Left lung (tissue), 10 donors: ENCODE measurements around the gene AGAP6. TPM values are rescaled to one million over a fixed set of nuclear protein-coding genes. Genes with fewer than 3 reads are reported as not detected.
"Not testable (repeated sequence)": the region's sequence is repeated elsewhere in the genome, so short reads cannot be mapped to it uniquely, and the experiment has no call there.

Experiments
- ATAC-seq: fragments of 200-7000 bp; cut with Tn5 transposase; one replicate; pipeline ENCODE4 v1.9.1; 2020; ENCODE audit warnings: moderate library complexity
- DNase-seq, 4 donors: peaks; one replicate each; pipeline ENCODE4 v3.0.0-alpha.2; 2013 to 2020
- H3K27ac ChIP-seq, 2 donors: fragments of 200-600 bp; sonication (generic) in 1 of 2; one replicate each; pipeline versions ENCODE4 v1.5.0 to v1.8.0; 2020 to 2021
- H3K27me3 ChIP-seq, 2 donors: fragments of 200-600 bp; sonication (generic) in 1 of 2; one replicate each; pipeline versions ENCODE4 v1.5.0 to v1.8.0; 2020 to 2021
- H3K36me3 ChIP-seq, 2 donors: fragments of 200-600 bp; sonication (generic) in 1 of 2; one replicate each; pipeline versions ENCODE4 v1.5.0 to v1.8.0; 2020 to 2021
- H3K4me1 ChIP-seq, 2 donors: fragments of 200-600 bp; one replicate each; pipeline ENCODE4 v1.8.0; 2021
- H3K4me3 ChIP-seq, 2 donors: fragments of 200-600 bp; sonication (generic) in 1 of 2; one replicate each; pipeline versions ENCODE4 v1.5.0 to v1.8.0; 2020 to 2021; ENCODE audit warnings: mild to moderate bottlenecking in 1 of 2
- H3K9me3 ChIP-seq, 2 donors: fragments of 200-600 bp; sonication (generic) in 1 of 2; one replicate each; pipeline versions ENCODE4 v1.5.0 to v1.8.0; 2020 to 2021
- CTCF ChIP-seq, 2 donors: fragments of 200-600 bp; sonication (generic) in 1 of 2; IDR thresholded peaks; one replicate each; pipeline versions ENCODE4 v1.5.0 to v1.8.0; 2021; ENCODE audit warnings: antibody characterized with exemption in 2 of 2
- intact Hi-C, 2 donors: fragments of 100-400 bp; cut with DNase I; formaldehyde crosslinking; loops; one replicate each; pipeline versions ENCODE4 v1.11.2 to v1.14.2; 2022
- polyA plus RNA-seq, 6 donors: library from polyadenylated mRNA; unstranded; fragments of 120-200 nt; gene quantifications; one replicate each; pipeline ENCODE4 v1.2.1, GENCODE V29; 2013; ENCODE audit not compliant: insufficient read length in 6 of 6
- total RNA-seq, 2 donors: library from RNA; stranded (reverse); fragmentation: NEBNext Ultra II Directional; extraction: Animal tissue kit (Norgen Biotek cat#: 25700); gene quantifications; one replicate each; pipeline ENCODE4 v1.2.1, GENCODE V29; 2021
- donor health status: DM: no; HTN: yes; CAD: no.
- donor health status: DM: no; HTN: no; CAD: no.

AGAP6 gene
- total and polyA plus RNA-seq, 8 donors: 6.0 to 38.6 (median 27.6) TPM

DNA sequence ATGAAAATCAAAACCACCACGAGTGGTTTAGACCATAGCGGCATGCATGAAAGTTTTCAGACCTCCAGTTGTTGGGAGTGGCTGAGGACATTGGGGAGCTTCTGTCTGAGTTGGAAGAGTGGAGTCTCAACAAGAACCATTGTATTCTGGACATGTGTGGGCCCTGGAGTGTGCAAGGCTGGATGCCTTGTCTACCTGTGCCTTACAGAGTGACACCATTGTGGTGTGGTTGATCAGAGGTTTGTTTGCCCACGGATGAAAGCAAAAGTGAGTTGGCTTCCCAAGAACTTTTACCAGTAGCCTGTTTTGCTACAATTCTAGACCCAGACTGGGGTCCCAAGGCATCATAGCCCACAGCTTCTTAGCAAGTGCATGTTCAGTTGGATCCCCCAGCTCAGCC, 10.4 kb upstream of the AGAP6 start:
- DNase-seq, H3K36me3 ChIP-seq, H3K9me3 ChIP-seq, H3K4me1 ChIP-seq, H3K4me3 ChIP-seq, H3K27me3 ChIP-seq, H3K27ac ChIP-seq, intact Hi-C loops, ATAC-seq: not testable (repeated sequence)

DNA sequence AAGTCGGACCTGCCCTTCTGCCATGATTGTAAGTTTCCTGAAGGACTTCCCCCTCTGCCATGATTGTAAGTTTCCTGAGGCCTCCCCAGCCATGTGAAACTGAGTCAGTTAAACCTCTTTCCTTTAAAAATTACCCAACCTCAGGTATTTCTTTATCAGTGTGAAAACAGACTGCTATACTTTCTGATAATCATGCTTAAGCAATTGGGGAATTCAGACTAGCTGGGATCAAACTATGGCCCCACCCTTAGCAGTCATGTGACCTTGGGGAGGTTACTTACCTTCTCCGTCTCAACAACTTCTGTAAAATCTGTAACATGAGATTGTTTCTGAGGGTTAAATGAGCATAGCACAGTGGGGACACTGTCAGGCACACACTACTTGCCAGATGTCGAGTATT, 999 bp upstream of the AGAP6 start:
- ATAC-seq, H3K36me3 ChIP-seq, H3K4me3 ChIP-seq, H3K9me3 ChIP-seq, DNase-seq, H3K27ac ChIP-seq, intact Hi-C loops, H3K4me1 ChIP-seq, H3K27me3 ChIP-seq: not testable (repeated sequence)

- DNase-seq, H3K27me3 ChIP-seq, intact Hi-C loops, H3K4me1 ChIP-seq, H3K4me3 ChIP-seq, H3K9me3 ChIP-seq, ATAC-seq, H3K27ac ChIP-seq: not testable (repeated sequence)
- H3K36me3 ChIP-seq: peaks cover 0 to 11% of the 10 kb centered on the region in 2 donors
Measured at GRCh38 chr10:49995321-49995720, 7.1 kb downstream of the AGAP6 start.

- not testable (repeated sequence) for ATAC-seq
Measured at GRCh38 chr10:50014024-50014423, 25.8 kb downstream of the AGAP6 start.

DNA sequence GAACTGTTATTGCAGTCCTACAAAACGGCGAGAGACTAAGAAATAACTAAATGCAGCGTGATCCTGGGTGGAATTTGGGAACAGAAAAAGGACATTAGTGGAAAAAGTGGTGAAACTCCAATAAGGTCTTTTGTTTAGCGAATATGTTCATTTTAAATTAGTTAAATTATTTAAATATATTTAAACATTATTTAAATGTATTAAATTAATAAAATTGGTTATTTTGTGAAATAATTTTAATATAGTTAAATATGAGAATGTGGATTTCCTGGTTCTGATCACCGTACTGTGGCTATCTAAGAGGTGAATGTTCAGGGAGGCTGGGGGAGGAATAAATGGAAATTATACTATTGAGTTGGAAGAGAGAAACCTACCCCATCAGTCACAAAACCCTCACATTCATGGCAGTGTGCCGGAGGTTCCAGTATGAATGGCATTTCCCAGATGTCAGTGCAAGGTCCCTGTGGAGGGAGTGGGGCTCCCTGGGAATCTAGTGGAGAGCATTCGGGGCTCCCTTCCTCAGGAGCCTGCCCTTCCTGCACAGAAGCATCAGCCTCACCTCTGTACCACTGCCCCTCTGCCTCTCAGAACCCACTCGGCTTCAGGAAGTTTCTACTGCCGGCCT, 27.5 kb downstream of the AGAP6 start:
- DNase-seq, intact Hi-C loops, ATAC-seq, H3K9me3 ChIP-seq, H3K4me1 ChIP-seq, H3K27me3 ChIP-seq, H3K27ac ChIP-seq, H3K36me3 ChIP-seq, H3K4me3 ChIP-seq: not testable (repeated sequence)

More at GRCh38 chr10:50014024-50014423, 25.8 kb downstream of the AGAP6 start:
- H3K4me1 ChIP-seq, H3K9me3 ChIP-seq, intact Hi-C loops, H3K4me3 ChIP-seq, H3K27me3 ChIP-seq, DNase-seq, H3K27ac ChIP-seq: not testable (repeated sequence)
- H3K36me3 ChIP-seq: peaks cover 0 to 12% of the 10 kb centered on the region in 2 donors

DNA sequence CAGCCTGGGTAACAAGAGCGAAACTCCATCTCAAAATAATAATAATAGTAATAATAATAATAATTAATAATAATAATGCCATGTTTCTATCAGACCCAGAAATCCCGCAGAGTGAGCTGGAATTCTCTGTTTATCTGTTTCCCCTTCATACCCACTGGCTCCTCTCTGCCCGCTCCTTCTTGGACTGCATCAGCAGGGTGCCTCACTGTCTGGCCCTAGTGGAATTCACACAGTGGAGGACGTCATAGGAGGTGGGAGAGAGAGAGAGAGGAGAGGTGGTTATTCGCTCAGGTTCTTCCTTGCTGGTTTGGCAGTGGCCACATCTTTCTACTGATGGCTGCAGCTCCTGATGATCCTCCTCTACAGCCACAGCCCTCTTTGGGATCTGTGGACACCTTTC, 28.7 kb downstream of the AGAP6 start:
- intact Hi-C loops, H3K4me1 ChIP-seq, ATAC-seq: not testable (repeated sequence)

GRCh38 chr10:50017646-50018045, 29.4 kb downstream of the AGAP6 start:
- H3K36me3 ChIP-seq, H3K4me3 ChIP-seq, DNase-seq, H3K27ac ChIP-seq, ATAC-seq, intact Hi-C loops, H3K4me1 ChIP-seq, H3K27me3 ChIP-seq, H3K9me3 ChIP-seq: not testable (repeated sequence)

More for the DNA sequence above, 28.7 kb downstream of the AGAP6 start:
- not testable (repeated sequence) for H3K27ac ChIP-seq, H3K36me3 ChIP-seq, H3K4me3 ChIP-seq, DNase-seq, H3K9me3 ChIP-seq, H3K27me3 ChIP-seq

- H3K27me3 ChIP-seq, DNase-seq, H3K4me1 ChIP-seq, H3K9me3 ChIP-seq, ATAC-seq, H3K36me3 ChIP-seq, intact Hi-C loops, H3K4me3 ChIP-seq, H3K27ac ChIP-seq: not testable (repeated sequence)
Measured at GRCh38 chr10:50019279-50019678, 31.1 kb downstream of the AGAP6 start.

DNA sequence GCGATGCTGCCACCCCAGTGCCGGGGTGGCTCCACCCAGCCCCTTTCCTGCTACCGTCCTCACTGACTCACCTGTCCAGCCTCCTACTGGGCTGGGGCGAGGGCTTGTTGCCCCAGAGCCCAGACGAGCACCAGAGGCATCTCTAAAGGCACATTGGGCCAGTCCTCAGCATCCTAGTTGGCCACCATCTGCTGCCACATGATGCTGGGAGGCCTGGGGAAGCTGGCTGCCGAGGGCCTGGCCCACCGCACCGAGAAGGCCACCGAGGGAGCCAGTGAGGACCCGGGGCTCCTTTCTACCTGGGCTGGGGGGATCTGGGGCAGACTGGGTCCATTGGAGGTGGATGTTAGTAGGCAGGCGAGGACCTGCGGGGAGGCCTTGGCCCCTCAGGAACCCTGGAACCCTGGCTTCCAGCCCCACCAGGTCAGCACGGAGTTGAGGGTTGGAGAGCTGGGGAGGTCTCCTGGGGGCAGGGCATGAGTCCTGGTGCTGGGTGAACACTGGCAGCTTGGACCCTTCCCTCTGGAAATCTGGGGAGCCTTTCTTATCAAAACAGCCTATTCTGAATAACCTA, 32.3 kb downstream of the AGAP6 start:
- H3K4me1 ChIP-seq, H3K36me3 ChIP-seq, ATAC-seq, H3K9me3 ChIP-seq, H3K4me3 ChIP-seq, DNase-seq, H3K27ac ChIP-seq, intact Hi-C loops: not testable (repeated sequence)
- H3K27me3 ChIP-seq: peaks cover 0 to 16% of the 10 kb centered on the region in 2 donors

DNA sequence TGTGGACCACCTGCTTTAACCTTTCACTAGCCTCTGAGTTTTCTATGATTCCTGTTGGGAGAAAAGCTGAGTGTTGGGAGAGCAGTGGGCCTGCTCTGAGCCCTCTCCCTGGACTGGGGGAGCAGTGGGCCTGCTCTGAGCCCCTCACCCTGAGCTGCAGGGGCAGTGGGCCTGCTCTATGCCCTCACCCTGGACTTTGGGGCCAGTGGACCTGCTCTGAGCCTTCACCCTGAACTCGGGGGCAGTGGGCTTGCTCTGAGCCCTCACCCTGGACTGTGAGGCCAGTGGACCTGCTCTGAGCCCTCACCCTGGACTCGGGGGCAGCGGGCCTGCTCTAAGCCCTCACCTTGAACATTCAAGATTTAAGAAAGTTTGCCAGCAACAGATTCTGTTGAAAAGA, 33.4 kb downstream of the AGAP6 start:
- TF ChIP-seq CTCF (IDR thresholded peaks at IDR 0.05): no peak
- Histone ChIP-seq H3K4me3 (no peak overlapping the region), H3K27ac (no peak overlapping the region), H3K27me3 (peaks cover 0 to 27% of the 10 kb centered on the region in 2 donors), H3K4me1 (no peaks in the 10 kb centered on the region), H3K9me3 (no peaks in the 10 kb centered on the region), H3K36me3 (no peaks in the 10 kb centered on the region)
- intact Hi-C loops: no loop called here
- DNase-seq: no peak
- ATAC-seq: no peak

- H3K4me1 ChIP-seq, H3K4me3 ChIP-seq, H3K9me3 ChIP-seq, H3K27ac ChIP-seq, DNase-seq, H3K36me3 ChIP-seq, ATAC-seq, intact Hi-C loops: not testable (repeated sequence)
- peaks cover 0 to 27% of the 10 kb centered on the region in 2 donors for H3K27me3 ChIP-seq
Measured at GRCh38 chr10:50024716-50025383, 36.6 kb downstream of the AGAP6 start.
